ENCODE results near the gene PXN. TPM values are rescaled to one million over a fixed set of nuclear protein-coding genes. Genes with fewer than 3 reads are reported as not detected.
"Not testable (repeated sequence)": the region's sequence is repeated elsewhere in the genome, so short reads cannot be mapped to it uniquely, and the experiment has no call there.

Gene PXN
- total RNA-seq, 8 experiments from 2014 or later, result 10.1 to 52.6 (median 23.8) TPM

DNA sequence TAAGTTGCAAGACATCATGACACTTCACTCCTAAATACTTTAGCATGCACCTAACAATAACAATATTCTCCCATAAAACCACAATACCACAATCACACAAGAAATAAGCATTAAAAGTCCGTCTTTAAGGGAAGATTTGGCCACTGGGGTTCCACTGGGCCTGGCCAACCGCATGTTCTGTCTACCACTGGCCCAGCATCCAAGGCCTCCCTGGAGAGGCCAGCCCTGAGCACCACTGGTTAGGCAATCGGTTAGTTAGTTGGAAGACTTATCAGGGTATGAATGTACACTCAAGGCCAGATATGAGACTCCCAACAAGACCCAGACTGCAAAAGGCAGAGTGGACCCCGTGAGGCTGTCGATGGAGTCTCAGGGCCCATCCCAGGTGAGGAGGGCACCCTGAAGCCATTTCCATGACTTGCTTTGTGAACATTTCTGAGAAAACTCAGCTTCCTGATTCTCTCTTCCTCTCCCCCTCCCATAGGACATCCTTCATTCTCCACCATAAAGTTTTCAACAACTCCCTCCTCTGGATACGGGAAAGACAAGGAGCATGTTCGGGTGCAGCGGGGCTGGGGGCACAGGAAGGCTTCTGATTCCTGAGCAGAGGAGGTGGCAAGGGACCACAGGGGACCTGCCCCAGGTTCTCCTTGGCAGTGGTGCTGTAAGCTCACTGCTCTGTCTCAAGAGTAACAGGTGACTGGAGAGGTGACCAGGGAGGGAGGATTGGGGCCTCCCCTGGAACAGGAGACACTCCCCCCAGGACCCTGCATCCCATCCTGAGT is 5.9 kb downstream of the PXN start:
- 67 to 100% (median 84%) methylated on average over 1 to 5 of the region's 8 CpGs; no CpG with 5 or more reads in 2 of the 10 experiments for WGBS, 10 experiments
- in situ Hi-C loops (cut with MboI; ENCODE audit: low pct_unique_long_range_greater_than_20kb in 2 of 9, low sequenced_read_pairs in 9 of 9, unreplicated experiment in 9 of 9), result no loop called here
- ATAC-seq (replicated peaks in 6 of 8), result no peak

DNA sequence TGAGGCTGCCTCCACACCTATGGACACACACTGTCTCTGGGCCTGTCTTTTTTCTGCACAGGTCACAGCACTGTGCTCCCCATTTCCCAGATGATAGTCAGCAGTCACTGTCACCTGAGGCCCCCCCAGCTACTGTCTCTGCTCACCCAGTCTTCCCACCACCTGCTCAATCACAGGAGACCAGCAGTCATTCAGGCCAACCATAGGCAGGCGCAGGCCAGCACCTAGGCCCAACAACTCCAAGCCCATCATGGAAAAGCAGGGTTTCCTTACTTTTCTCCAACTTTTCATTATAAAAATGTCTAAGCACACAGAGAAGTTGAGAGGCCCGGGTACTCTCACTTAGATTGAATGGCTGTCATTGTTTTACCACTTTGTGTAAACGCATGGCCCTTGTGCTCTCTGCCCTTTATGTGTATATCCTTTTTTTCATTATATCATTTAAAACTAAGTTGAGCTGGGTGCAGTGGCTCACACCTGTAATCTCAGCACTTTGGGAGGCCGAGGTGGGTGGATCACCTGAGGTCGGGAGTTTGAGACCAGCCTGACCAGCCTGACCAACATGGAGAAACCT is 7.1 kb downstream of the PXN start:
- H3K4me3 ChIP-seq, result no peak overlapping the region
- H3K27ac ChIP-seq, result no peak overlapping the region
- no peak for ATAC-seq (replicated peaks in 6 of 8)
- WGBS, 10 experiments, result 80 to 100% (median 100%) methylated on average over 1 to 3 of the region's 5 CpGs; no CpG with 5 or more reads in 3 of the 10 experiments
- peaks cover 13 to 18% of the 10 kb centered on the region in 2 donors for H3K4me1 ChIP-seq (replicated peaks in 1 of 2)
- in situ Hi-C loops (cut with MboI; ENCODE audit: low pct_unique_long_range_greater_than_20kb in 2 of 9, low sequenced_read_pairs in 9 of 9, unreplicated experiment in 9 of 9), result no loop called here

More for the DNA sequence above, 5.9 kb downstream of the PXN start:
- Histone ChIP-seq H3K4me3 (no peak overlapping the region), H3K4me1 (replicated peaks in 1 of 2) (peaks cover 25 to 29% of the 10 kb centered on the region in 2 donors), H3K27ac (no peak overlapping the region)

DNA sequence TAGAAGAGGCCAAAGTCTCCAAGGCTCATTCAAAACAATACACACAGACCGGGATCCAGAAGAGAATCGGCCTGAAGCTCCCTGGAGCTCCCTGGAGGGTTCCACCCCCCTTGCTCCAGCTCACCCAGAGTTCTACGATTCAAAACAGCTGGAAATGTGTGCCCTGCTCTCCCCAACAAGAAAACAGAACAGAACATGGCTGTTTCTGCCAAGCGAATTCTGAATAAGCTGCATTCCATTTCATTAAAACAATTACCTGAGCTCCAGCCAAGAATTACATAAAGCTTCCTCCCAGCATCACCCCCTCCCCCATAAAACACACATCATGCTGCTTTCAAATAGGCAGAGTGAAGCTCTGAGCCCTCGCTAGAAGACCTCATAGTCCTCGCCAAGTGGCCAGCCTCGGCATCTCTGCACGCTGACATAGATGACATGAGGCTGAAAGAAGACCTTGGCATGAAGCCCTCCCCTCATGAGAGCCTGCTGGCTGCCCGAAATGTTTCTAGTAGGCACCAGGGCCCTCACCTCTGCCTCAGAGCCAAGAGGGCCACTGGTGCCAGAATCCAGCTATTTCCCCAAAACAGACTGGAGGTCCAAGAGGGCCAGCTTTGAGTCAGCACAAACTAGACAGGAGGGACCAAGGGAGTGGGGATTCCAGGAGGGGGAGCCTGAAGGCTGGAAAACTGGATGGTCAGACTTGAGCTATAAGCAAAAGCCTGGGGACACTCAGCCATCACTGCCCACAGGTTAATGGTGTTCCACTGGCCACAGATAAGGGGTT is 8.3 kb downstream of the PXN start:
- in situ Hi-C loops (cut with MboI; ENCODE audit: low pct_unique_long_range_greater_than_20kb in 2 of 9, low sequenced_read_pairs in 9 of 9, unreplicated experiment in 9 of 9), result no loop called here
- WGBS, 10 experiments, result 0 to 100% (median 63%) methylated on average over 1 to 9 of the region's 9 CpGs; no CpG with 5 or more reads in 2 of the 10 experiments
- H3K4me3 ChIP-seq, result no peak overlapping the region
- peak overlapping the region in 1 of 2 donors; percentile 28 for H3K27ac ChIP-seq
- ATAC-seq (replicated peaks in 6 of 8), result peak in 5 of 8 experiments; percentile 36 to 88 (median 62)
- H3K4me1 ChIP-seq (replicated peaks in 1 of 2), result peaks cover 5 to 7% of the 10 kb centered on the region in 2 donors

DNA sequence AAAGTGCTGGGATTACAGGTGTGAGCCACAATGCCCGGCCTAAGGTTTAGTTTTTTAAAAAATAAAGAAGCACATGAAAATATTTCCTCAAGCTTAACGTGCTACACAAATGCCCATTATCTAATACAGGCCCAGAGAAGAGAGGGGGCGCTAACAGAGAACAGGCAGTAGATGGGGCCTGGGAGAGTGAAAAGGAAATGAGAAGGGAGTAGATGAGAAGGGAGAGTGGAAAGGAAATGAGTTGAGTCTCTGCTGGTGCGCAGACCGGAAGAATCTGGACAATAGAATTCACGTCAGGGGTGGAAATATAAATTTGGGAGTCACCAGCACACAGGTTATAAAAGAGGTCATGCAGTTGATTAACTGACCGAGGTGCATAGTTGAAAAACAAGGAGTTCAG is 10.7 kb downstream of the PXN start:
- in situ Hi-C loops (cut with MboI; ENCODE audit: low pct_unique_long_range_greater_than_20kb in 2 of 9, low sequenced_read_pairs in 9 of 9, unreplicated experiment in 9 of 9), result no loop called here
- Histone ChIP-seq H3K4me3 (no peak overlapping the region), H3K27ac (no peak overlapping the region), H3K4me1 (replicated peaks in 1 of 2) (peaks cover 5 to 11% of the 10 kb centered on the region in 2 donors)
- WGBS, 10 experiments, result 85 to 100% (median 94%) methylated on average over 3 to 7 of the region's 7 CpGs
- ATAC-seq (replicated peaks in 6 of 8), result no peak

GRCh38 chr12:120253313-120253712 is 12.2 kb downstream of the PXN start:
- H3K27ac ChIP-seq; H3K4me3 ChIP-seq; in situ Hi-C loops (cut with MboI; ENCODE audit: low pct_unique_long_range_greater_than_20kb in 2 of 9, low sequenced_read_pairs in 9 of 9, unreplicated experiment in 9 of 9): not testable (repeated sequence)
- ATAC-seq (replicated peaks in 6 of 8), result peak in 2 of 8 experiments; percentile 34 to 37
- WGBS, 10 experiments, result 33 to 100% (median 93%) methylated on average over 1 to 5 of the region's 6 CpGs
- H3K4me1 ChIP-seq (replicated peaks in 1 of 2), result peaks cover 5 to 11% of the 10 kb centered on the region in 2 donors

DNA sequence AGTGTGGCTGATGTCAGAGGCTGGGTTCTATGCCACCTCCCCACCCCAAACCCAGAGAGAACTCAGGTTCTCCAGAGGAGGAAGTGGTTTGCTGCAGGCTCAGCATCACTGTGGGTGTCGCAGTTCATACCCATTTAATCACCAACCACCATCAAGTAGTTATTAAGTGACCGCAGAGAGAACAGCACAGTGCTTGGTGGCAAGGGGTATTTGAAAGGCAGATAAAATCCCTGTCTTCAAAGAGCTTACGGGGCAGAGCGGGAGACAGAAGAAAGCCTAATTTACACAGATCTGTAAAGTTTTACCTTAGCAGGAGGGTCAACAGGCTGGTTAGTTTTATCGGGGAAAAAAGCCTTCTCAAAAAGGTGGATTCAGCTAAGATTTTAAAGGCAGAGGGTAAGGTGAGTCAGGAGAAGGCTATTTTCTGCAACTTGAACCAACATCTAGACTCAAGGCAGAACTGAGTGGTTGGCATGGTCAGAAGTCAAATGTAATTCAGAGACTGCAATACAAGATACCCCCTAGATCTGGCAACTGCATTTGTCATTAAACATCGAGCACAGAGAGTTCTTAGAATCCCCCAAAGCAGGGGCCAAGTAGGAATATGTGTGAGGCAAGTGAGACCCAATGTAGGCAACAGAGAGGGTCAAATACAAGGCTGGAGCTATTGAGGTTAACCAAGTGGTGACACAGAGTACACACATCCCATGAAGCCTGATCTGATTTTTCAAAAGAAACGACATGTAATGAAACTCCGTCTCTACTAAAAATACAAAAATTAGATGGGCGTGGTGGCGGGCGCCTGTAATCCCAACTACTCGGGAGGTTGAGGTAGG is 13.2 kb downstream of the PXN start:
- in situ Hi-C loops (cut with MboI; ENCODE audit: low pct_unique_long_range_greater_than_20kb in 2 of 9, low sequenced_read_pairs in 9 of 9, unreplicated experiment in 9 of 9), result no loop called here
- WGBS, 10 experiments, result 60 to 100% (median 93%) methylated on average over 1 to 10 of the region's 12 CpGs; no CpG with 5 or more reads in 1 of the 10 experiments
- no peak overlapping the region for H3K27ac ChIP-seq
- H3K4me1 ChIP-seq (replicated peaks in 1 of 2), result peaks cover 4 to 9% of the 10 kb centered on the region in 2 donors
- no peak overlapping the region for H3K4me3 ChIP-seq
- ATAC-seq (replicated peaks in 6 of 8), result no peak

- WGBS, 10 experiments, result 20 to 97% (median 94%) methylated on average over 1 to 10 of the region's 12 CpGs; no CpG with 5 or more reads in 2 of the 10 experiments
- H3K4me1 ChIP-seq (replicated peaks in 1 of 2); H3K27ac ChIP-seq; H3K4me3 ChIP-seq; ATAC-seq (replicated peaks in 6 of 8); in situ Hi-C loops (cut with MboI; ENCODE audit: low pct_unique_long_range_greater_than_20kb in 2 of 9, low sequenced_read_pairs in 9 of 9, unreplicated experiment in 9 of 9): not testable (repeated sequence)
Measured at GRCh38 chr12:120251364-120252070, 14.0 kb downstream of the PXN start.

- 72 to 100% (median 87%) methylated on average over 1 to 5 of the region's 8 CpGs; no CpG with 5 or more reads in 1 of the 10 experiments for WGBS, 10 experiments
- peak in 4 of 8 experiments; percentile 15 to 47 (median 30) for ATAC-seq (replicated peaks in 6 of 8)
- Histone ChIP-seq H3K27ac (no peak overlapping the region), H3K4me3 (no peak overlapping the region), H3K4me1 (replicated peaks in 1 of 2) (peaks cover 4 to 13% of the 10 kb centered on the region in 2 donors)
- in situ Hi-C loops (cut with MboI; ENCODE audit: low pct_unique_long_range_greater_than_20kb in 2 of 9, low sequenced_read_pairs in 9 of 9, unreplicated experiment in 9 of 9), result no loop called here
Measured at GRCh38 chr12:120249875-120250795, 15.4 kb downstream of the PXN start.

- no peak overlapping the region for H3K27ac ChIP-seq
- 17 to 100% (median 85%) methylated on average over 1 to 3 of the region's 4 CpGs; no CpG with 5 or more reads in 2 of the 10 experiments for WGBS, 10 experiments
- ATAC-seq (replicated peaks in 6 of 8), result no peak
- H3K4me3 ChIP-seq, result no peak overlapping the region
- in situ Hi-C loops (cut with MboI; ENCODE audit: low pct_unique_long_range_greater_than_20kb in 2 of 9, low sequenced_read_pairs in 9 of 9, unreplicated experiment in 9 of 9), result no loop called here
- peaks cover 9 to 18% of the 10 kb centered on the region in 2 donors for H3K4me1 ChIP-seq (replicated peaks in 1 of 2)
Measured at GRCh38 chr12:120249266-120249874, 16.2 kb downstream of the PXN start.

DNA sequence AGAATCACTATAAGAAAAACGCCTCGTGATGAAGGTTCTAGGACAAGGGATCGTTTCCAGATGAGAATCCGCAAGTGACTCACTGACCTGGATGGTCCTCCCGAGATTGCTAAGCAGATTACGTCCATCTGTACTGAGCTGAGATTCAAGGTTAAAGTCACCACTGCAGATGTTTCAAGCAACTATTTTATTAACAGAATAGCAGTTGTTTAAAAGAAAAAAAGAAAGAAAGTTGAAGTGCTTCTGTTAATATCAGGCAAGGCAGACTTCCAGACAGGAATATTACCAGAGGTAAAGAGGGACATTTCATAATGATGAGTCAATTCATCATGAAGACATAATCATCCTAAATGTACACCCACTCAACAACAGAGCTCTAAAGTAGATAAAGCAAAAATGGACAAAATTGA is 17.9 kb downstream of the PXN start:
- in situ Hi-C loops (cut with MboI; ENCODE audit: low pct_unique_long_range_greater_than_20kb in 2 of 9, low sequenced_read_pairs in 9 of 9, unreplicated experiment in 9 of 9), result no loop called here
- no peak overlapping the region for H3K27ac ChIP-seq
- peaks cover 16 to 21% of the 10 kb centered on the region in 2 donors for H3K4me1 ChIP-seq (replicated peaks in 1 of 2)
- ATAC-seq (replicated peaks in 6 of 8), result peak in 2 of 8 experiments; percentile 25 to 53
- 0 to 100% (median 84%) methylated on average over 2 to 6 of the region's 6 CpGs; no CpG with 5 or more reads in 2 of the 10 experiments for WGBS, 10 experiments
- H3K4me3 ChIP-seq, result no peak overlapping the region

GRCh38 chr12:120247183-120247582 is 18.3 kb downstream of the PXN start:
- WGBS, 10 experiments, result 20 to 100% (median 80%) methylated on average over 1 to 2 of the region's 3 CpGs; no CpG with 5 or more reads in 5 of the 10 experiments
- no peak overlapping the region for H3K4me3 ChIP-seq
- H3K4me1 ChIP-seq (replicated peaks in 1 of 2), result peaks cover 20 to 26% of the 10 kb centered on the region in 2 donors
- no peak for ATAC-seq (replicated peaks in 6 of 8)
- H3K27ac ChIP-seq, result no peak overlapping the region
- in situ Hi-C loops (cut with MboI; ENCODE audit: low pct_unique_long_range_greater_than_20kb in 2 of 9, low sequenced_read_pairs in 9 of 9, unreplicated experiment in 9 of 9), result no loop called here
